ENCODE measurements around the gene VSTM2L. TPM values are rescaled to one million over a fixed set of nuclear protein-coding genes. Genes with fewer than 3 reads are reported as not detected.

Gene VSTM2L
- total and polyA plus RNA-seq, 2 donors (not counting 1 experiment from before 2014, with no cell fraction given), result 0.66 to 1.7 TPM

DNA sequence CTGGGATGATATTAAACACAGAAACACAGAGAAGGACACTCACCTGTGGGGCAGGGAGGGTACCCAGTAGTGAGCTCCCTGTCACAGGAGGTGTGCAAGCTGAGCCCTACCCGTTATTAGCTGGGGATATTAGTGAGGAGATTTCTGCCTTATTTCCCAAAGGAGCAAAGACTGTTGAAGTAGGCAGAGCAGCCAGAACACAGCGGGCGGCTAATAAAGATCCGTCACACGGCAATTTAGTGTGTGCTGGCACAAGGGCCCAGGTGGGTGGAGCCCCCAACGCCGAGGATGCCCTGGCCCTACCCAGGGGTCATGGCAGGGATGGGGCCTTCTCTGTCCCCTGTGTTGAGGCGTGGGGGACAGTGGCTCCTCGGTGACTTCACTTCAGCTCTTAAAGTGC, 8.3 kb downstream of the VSTM2L start:
- no peak overlapping the region for H3K4me3 ChIP-seq (replicated peaks in 1 of 4; ENCODE audit: control extremely low read depth in 1 of 4, insufficient read depth in 1 of 4, low read depth in 3 of 4, low read length in 4 of 4)
- no peaks in the 10 kb centered on the region for H3K9me3 ChIP-seq (ENCODE audit: control insufficient read depth, insufficient read depth, low read depth, low read length)
- H3K4me2 ChIP-seq (ENCODE audit: extremely low read depth, insufficient read depth, low read length), result no peak overlapping the region
- peaks cover 53% of the 10 kb centered on the region for H3K27me3 ChIP-seq (ENCODE audit: control insufficient read depth, insufficient read depth, low read length)
- H3K4me1 ChIP-seq (ENCODE audit: control insufficient read depth, extremely low read depth, insufficient read depth, low read length), result peaks cover 3% of the 10 kb centered on the region
- no peak for TF ChIP-seq EZH2 (IDR thresholded peaks at IDR 0.05; ENCODE audit: low read length, missing control alignments)
- TF ChIP-seq, protein P1, sequence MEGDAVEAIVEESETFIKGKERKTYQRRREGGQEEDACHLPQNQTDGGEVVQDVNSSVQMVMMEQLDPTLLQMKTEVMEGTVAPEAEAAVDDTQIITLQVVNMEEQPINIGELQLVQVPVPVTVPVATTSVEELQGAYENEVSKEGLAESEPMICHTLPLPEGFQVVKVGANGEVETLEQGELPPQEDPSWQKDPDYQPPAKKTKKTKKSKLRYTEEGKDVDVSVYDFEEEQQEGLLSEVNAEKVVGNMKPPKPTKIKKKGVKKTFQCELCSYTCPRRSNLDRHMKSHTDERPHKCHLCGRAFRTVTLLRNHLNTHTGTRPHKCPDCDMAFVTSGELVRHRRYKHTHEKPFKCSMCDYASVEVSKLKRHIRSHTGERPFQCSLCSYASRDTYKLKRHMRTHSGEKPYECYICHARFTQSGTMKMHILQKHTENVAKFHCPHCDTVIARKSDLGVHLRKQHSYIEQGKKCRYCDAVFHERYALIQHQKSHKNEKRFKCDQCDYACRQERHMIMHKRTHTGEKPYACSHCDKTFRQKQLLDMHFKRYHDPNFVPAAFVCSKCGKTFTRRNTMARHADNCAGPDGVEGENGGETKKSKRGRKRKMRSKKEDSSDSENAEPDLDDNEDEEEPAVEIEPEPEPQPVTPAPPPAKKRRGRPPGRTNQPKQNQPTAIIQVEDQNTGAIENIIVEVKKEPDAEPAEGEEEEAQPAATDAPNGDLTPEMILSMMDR (conservative IDR thresholded peaks at IDR 0.05 in 1 of 2, IDR thresholded peaks at IDR 0.05 in 1 of 2; ENCODE audit: low read depth in 1 of 2, low read length in 2 of 2), result no peak
- no peak overlapping the region for H2AFZ ChIP-seq (ENCODE audit: low read length)
- no peaks in the 10 kb centered on the region for H3K36me3 ChIP-seq (ENCODE audit: control insufficient read depth, insufficient read depth, low read length)
- H3K9ac ChIP-seq (ENCODE audit: insufficient read depth, low read length), result no peak overlapping the region
- DNase-seq (ENCODE audit: low read depth in 2 of 2), result no peak
- no peak overlapping the region for H3K27ac ChIP-seq (ENCODE audit: insufficient read depth, low read length)
- no peaks in the 10 kb centered on the region for H4K20me1 ChIP-seq (ENCODE audit: control insufficient read depth, extremely low read depth, insufficient read depth, low read length)
- H3K79me2 ChIP-seq (ENCODE audit: control insufficient read depth, insufficient read depth, low read length), result no peaks in the 10 kb centered on the region

DNA sequence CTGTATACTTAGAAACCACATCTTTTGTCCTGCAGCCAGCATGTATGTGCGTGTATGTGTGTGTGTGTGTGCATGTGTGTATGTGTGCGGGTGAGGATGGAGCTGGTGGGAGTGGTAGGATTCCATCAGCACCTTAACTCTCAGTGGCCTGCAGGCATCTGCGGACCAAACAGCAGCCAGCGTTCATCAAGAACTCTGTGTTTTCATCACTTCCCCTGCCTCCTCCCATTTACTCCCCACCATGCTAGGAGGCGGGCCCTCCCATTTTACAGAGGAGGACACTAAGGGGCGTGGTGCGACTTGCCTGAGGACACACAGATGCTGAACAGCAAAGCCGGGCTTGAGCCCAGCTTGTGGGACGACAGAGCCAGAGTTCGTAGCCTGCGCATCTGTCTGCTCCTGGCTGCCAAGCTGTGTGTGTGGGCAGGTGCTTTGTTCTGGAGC, 8.9 kb downstream of the VSTM2L start:
- peaks cover 52% of the 10 kb centered on the region for H3K27me3 ChIP-seq (ENCODE audit: control insufficient read depth, insufficient read depth, low read length)
- H3K4me2 ChIP-seq (ENCODE audit: extremely low read depth, insufficient read depth, low read length), result no peak overlapping the region
- peak in 1 of 2 donors; percentile 43 for DNase-seq (ENCODE audit: low read depth in 2 of 2)

DNA sequence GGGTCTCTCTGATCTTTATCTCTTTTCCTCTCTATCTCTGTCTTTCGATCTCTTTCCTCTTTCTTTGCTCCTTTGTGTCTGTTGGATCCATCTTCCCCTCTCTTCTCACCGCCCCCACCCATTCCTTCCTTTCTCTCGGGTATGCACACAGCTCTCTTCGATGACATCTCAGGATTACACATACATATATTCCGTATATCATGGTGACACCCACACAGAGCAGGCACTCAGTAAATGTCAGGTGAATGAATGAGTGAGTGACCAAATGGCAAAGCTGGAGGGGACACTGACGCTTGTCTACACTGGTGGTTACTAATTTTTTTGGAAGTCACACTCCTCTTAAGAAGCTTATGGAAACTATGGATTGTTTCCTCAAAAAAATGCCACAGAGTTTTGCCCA, 9.9 kb downstream of the VSTM2L start:
- no peak overlapping the region for H3K9ac ChIP-seq (ENCODE audit: insufficient read depth, low read length)
- H3K4me1 ChIP-seq (ENCODE audit: control insufficient read depth, extremely low read depth, insufficient read depth, low read length), result peaks cover 2% of the 10 kb centered on the region
- H4K20me1 ChIP-seq (ENCODE audit: control insufficient read depth, extremely low read depth, insufficient read depth, low read length), result no peaks in the 10 kb centered on the region
- no peaks in the 10 kb centered on the region for H3K36me3 ChIP-seq (ENCODE audit: control insufficient read depth, insufficient read depth, low read length)
- H3K4me2 ChIP-seq (ENCODE audit: extremely low read depth, insufficient read depth, low read length), result no peak overlapping the region
- peaks cover 57% of the 10 kb centered on the region for H3K27me3 ChIP-seq (ENCODE audit: control insufficient read depth, insufficient read depth, low read length)
- H3K79me2 ChIP-seq (ENCODE audit: control insufficient read depth, insufficient read depth, low read length), result no peaks in the 10 kb centered on the region
- no peak for TF ChIP-seq EZH2 (IDR thresholded peaks at IDR 0.05; ENCODE audit: low read length, missing control alignments)
- TF ChIP-seq, protein P1 (conservative IDR thresholded peaks at IDR 0.05 in 1 of 2, IDR thresholded peaks at IDR 0.05 in 1 of 2; ENCODE audit: low read depth in 1 of 2, low read length in 2 of 2), result no peak
- DNase-seq (ENCODE audit: low read depth in 2 of 2), result no peak
- no peak overlapping the region for H3K27ac ChIP-seq (ENCODE audit: insufficient read depth, low read length)
- no peak overlapping the region for H3K4me3 ChIP-seq (replicated peaks in 1 of 4; ENCODE audit: control extremely low read depth in 1 of 4, insufficient read depth in 1 of 4, low read depth in 3 of 4, low read length in 4 of 4)
- no peak overlapping the region for H2AFZ ChIP-seq (ENCODE audit: low read length)
- no peaks in the 10 kb centered on the region for H3K9me3 ChIP-seq (ENCODE audit: control insufficient read depth, insufficient read depth, low read depth, low read length)

More for the DNA sequence above, 8.9 kb downstream of the VSTM2L start:
- H3K4me1 ChIP-seq (ENCODE audit: control insufficient read depth, extremely low read depth, insufficient read depth, low read length), result peaks cover 3% of the 10 kb centered on the region
- TF ChIP-seq, protein P1 (conservative IDR thresholded peaks at IDR 0.05 in 1 of 2, IDR thresholded peaks at IDR 0.05 in 1 of 2; ENCODE audit: low read depth in 1 of 2, low read length in 2 of 2), result no peak
- no peak for TF ChIP-seq EZH2 (IDR thresholded peaks at IDR 0.05; ENCODE audit: low read length, missing control alignments)
- H4K20me1 ChIP-seq (ENCODE audit: control insufficient read depth, extremely low read depth, insufficient read depth, low read length), result no peaks in the 10 kb centered on the region
- no peak overlapping the region for H3K4me3 ChIP-seq (replicated peaks in 1 of 4; ENCODE audit: control extremely low read depth in 1 of 4, insufficient read depth in 1 of 4, low read depth in 3 of 4, low read length in 4 of 4)
- H3K27ac ChIP-seq (ENCODE audit: insufficient read depth, low read length), result no peak overlapping the region
- no peak overlapping the region for H3K9ac ChIP-seq (ENCODE audit: insufficient read depth, low read length)
- no peaks in the 10 kb centered on the region for H3K36me3 ChIP-seq (ENCODE audit: control insufficient read depth, insufficient read depth, low read length)
- no peaks in the 10 kb centered on the region for H3K79me2 ChIP-seq (ENCODE audit: control insufficient read depth, insufficient read depth, low read length)
- no peak overlapping the region for H2AFZ ChIP-seq (ENCODE audit: low read length)
- no peaks in the 10 kb centered on the region for H3K9me3 ChIP-seq (ENCODE audit: control insufficient read depth, insufficient read depth, low read depth, low read length)

Measured in fibroblast of lung (primary cell).